ENCODE measurements around the gene OAF. TPM values are rescaled to one million over a fixed set of nuclear protein-coding genes. Genes with fewer than 3 reads are reported as not detected.
A peak's percentile ranks its signal among the peaks of the same experiment; 100 is the strongest.

The OAF gene
- total RNA-seq, result 10 to 100 TPM; 26.3 to 45.1 TPM

DNA sequence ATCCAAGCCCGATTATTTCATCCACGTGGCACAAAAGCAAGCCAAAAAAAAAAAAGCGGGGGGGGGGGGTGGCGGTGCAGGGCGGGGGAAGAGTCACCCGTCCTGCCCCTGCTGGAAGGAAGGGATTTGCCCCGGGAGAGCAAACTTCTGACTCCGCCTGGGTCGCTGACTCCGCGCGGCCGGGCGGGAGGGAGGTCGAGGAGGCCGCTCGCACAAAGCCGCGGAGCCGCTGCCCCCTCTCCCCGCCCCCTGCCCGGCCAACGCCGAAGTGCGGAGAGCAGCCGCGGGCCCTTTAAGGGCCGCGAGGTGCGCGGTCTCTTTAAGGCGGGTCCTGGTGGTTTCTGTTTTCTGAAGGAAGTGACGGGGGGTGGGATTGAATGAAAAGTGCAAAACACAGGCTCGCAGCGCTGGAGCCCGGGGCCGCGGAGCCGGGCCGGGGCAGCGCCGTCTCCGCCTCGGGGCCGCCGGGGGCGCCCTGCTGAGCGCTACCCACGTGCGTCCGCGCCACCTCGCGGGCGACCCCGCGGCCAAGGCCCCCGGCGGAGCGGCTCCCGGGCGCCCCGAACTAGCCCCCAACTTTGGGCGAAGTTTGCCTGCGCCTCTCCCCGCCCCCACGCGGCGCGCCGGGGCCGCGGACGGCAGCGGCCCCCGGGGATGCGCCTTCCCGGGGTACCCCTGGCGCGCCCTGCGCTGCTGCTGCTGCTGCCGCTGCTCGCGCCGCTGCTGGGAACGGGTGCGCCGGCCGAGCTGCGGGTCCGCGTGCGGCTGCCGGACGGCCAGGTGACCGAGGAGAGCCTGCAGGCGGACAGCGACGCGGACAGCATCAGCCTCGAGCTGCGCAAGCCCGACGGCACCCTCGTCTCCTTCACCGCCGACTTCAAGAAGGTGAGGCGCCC lies at the start of gene OAF:
Gene OAF (plus strand): TSS at position 407 of the 896 bp plus-strand sequence. CDS start 248 bp downstream, at position 655.
- Histone ChIP-seq H3K4me3 (peak within 1 kb of the TSS; percentile 91), H3K27ac (no peak within 1 kb of the TSS), H3K4me1 (ENCODE audit: control insufficient read depth in 1 of 2, low read depth in 2 of 2) (peaks cover 4 to 15% of the 10 kb centered on the region in 2 donors), H3K36me3 (no peaks in the 10 kb centered on the region), H3K9me3 (no peaks in the 10 kb centered on the region), H3K27me3 (replicated peaks; ENCODE audit: insufficient read depth) (no peaks in the 10 kb centered on the region)
- ATAC-seq (ENCODE audit: insufficient number of reproducible peaks, low FRiP score, low read depth) (no peak), DNase-seq (ENCODE audit: low spot score) (no peak)
- TF ChIP-seq, protein P1, sequence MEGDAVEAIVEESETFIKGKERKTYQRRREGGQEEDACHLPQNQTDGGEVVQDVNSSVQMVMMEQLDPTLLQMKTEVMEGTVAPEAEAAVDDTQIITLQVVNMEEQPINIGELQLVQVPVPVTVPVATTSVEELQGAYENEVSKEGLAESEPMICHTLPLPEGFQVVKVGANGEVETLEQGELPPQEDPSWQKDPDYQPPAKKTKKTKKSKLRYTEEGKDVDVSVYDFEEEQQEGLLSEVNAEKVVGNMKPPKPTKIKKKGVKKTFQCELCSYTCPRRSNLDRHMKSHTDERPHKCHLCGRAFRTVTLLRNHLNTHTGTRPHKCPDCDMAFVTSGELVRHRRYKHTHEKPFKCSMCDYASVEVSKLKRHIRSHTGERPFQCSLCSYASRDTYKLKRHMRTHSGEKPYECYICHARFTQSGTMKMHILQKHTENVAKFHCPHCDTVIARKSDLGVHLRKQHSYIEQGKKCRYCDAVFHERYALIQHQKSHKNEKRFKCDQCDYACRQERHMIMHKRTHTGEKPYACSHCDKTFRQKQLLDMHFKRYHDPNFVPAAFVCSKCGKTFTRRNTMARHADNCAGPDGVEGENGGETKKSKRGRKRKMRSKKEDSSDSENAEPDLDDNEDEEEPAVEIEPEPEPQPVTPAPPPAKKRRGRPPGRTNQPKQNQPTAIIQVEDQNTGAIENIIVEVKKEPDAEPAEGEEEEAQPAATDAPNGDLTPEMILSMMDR (IDR thresholded peaks at IDR 0.05), result peak; percentile 17

DNA sequence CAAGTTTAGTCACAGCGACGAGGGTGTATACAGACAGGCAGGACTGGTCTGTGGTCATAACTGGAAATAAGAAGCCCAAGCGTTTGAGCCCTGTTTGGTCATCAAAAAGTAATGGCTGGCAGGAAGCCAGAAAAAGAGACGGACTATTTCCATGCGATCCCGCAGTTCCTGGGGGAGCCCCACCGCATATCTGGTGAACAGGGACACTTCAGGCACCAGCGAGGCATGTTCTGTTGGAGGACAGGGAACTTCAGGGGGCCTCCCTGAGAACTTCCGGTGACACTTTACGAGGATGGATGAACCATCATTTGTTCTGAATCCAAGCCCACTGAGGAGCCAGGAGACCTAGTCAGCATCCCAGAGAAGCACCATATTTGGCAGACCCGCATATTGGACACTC lies 43.2 kb upstream of the OAF start:
- Histone ChIP-seq H3K27me3 (replicated peaks; ENCODE audit: insufficient read depth) (peaks cover 6% of the 10 kb centered on the region), H3K4me1 (ENCODE audit: control insufficient read depth in 1 of 2, low read depth in 2 of 2) (peaks cover 3 to 22% of the 10 kb centered on the region in 2 donors), H3K9me3 (peaks cover 4% of the 10 kb centered on the region), H3K4me3 (no peak overlapping the region), H3K27ac (no peak overlapping the region), H3K36me3 (no peaks in the 10 kb centered on the region)
- DNase-seq (ENCODE audit: low spot score), result no peak
- ATAC-seq (ENCODE audit: insufficient number of reproducible peaks, low FRiP score, low read depth), result no peak
- TF ChIP-seq, protein P1 (IDR thresholded peaks at IDR 0.05), result no peak

DNA sequence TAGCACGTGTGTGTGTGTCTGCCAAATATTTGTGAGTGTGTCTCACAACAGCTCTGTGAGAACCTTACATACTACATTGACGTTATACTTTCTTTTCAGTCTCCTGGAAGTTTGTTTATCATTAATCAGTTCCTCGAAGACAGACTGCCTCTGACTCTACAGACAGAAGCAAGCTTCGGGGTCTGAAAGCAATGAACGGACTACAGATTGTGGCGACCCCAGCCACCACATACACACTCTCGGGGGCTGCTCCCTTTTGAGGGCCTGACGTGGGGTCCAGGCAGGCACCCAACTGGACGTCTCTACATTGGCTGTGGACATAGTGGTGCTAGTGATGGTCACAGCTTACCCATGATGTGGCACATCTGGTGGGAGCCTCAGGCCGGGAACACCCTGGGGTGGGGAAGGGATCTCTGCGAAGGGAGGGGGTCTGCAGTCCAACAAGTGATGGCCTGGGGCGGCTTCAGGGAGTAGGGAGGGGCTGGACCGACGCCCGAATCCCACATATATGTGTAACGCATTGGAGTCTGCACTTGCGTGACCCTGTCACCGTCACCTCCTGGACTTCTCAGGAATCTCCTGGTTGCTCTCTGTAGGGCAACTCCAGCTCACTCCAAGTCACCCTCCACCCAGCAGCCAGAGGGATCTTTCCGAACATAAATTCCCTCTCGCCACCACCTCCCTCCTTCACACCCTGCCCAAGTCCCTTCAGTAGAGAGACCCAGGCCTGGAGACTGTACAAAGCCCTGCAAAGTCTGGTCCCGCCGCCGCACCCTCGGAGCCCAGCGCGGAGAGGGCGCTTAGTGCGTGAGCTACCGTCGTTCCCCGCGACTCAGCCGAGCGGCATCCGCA lies 42.5 kb upstream of the OAF start:
- TF ChIP-seq, protein P1 (IDR thresholded peaks at IDR 0.05), result no peak
- no peak overlapping the region for H3K27ac ChIP-seq
- peaks cover 4% of the 10 kb centered on the region for H3K9me3 ChIP-seq
- DNase-seq (ENCODE audit: low spot score) (no peak), ATAC-seq (ENCODE audit: insufficient number of reproducible peaks, low FRiP score, low read depth) (no peak)
- H3K27me3 ChIP-seq (replicated peaks; ENCODE audit: insufficient read depth), result peaks cover 6% of the 10 kb centered on the region
- H3K4me1 ChIP-seq (ENCODE audit: control insufficient read depth in 1 of 2, low read depth in 2 of 2), result peaks cover 3 to 22% of the 10 kb centered on the region in 2 donors
- H3K36me3 ChIP-seq, result no peaks in the 10 kb centered on the region
- peak overlapping the region; percentile 68 for H3K4me3 ChIP-seq

DNA sequence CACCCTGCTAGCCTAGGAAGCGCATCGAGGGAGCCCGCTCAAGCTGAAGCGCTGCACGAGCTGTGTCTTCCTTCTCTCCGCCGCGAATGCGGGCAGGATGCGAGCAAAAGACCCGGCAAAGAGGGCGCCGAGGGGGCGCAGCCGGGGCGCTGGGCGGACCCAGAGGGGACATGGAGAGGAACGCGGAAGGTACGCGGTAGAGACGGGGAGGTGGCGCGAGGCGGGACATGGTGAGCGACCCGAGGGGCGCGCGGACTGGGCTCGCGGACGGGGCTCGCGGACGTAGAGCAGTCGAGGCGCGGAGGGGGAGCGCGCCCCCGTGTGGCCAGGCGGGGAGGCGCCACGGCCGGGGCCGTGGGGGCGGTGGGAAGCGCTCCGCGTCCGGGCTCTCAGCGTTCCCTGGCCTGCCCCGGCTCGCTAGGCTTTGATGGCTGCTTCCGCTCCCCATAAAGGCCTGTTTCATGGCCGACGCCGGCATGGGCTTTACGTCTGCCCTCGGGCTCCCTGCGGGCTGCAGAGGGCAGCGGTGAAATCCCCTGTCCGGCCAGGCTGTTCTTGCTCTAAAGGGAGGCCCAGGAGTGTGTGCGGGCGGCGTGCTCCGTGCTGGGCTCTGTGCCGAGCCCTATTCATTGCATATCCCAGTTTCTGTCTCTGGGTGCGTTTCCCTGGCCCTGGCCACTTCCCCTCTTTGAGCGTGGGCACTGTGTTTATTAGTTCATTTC lies 41.7 kb upstream of the OAF start:
- ATAC-seq (ENCODE audit: insufficient number of reproducible peaks, low FRiP score, low read depth), result no peak
- H3K27ac ChIP-seq, result no peak overlapping the region
- TF ChIP-seq, protein P1 (IDR thresholded peaks at IDR 0.05), result peak; percentile 90
- peak overlapping the region; percentile 68 for H3K4me3 ChIP-seq
- no peaks in the 10 kb centered on the region for H3K36me3 ChIP-seq
- no peak for DNase-seq (ENCODE audit: low spot score)
- peaks cover 3 to 22% of the 10 kb centered on the region in 2 donors for H3K4me1 ChIP-seq (ENCODE audit: control insufficient read depth in 1 of 2, low read depth in 2 of 2)
- peaks cover 6% of the 10 kb centered on the region for H3K27me3 ChIP-seq (replicated peaks; ENCODE audit: insufficient read depth)
- H3K9me3 ChIP-seq, result peaks cover 4% of the 10 kb centered on the region
